NCI-H774 (cell line): ENCODE measurements around the gene GLYR1.

Experiments used
- DNase-seq: peaks from one replicate; lab custom pipeline; 2025; lab: John Stamatoyannopoulos, UW

Gene GLYR1

DNA sequence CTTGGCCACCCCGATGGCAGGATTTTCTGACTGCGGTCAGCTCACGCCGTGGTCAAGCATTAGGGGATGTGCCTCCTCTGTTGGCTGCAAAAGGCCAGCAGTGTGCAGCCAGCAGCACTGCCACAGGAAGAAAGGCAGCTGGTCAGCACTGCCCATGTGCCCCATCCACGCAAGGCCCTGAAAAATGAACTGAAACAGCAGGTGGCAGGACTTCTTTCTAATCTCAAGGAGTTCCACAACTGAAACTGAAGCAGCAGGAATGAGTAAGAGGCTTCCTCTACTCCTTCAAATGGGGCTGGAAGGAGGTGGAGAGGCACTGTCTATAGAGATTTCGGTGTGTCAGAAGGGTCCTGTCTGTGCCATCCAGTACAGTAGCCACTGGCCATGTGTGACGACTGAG, 83.3 kb downstream of the GLYR1 start:
- no peak for DNase-seq

GRCh38 chr16:4762205-4762604, 84.9 kb downstream of the GLYR1 start:
- DNase-seq = no peak

GRCh38 chr16:4760221-4760910, 86.7 kb downstream of the GLYR1 start:
- no peak for DNase-seq

- no peak for DNase-seq
Measured at GRCh38 chr16:4755687-4756086, 91.4 kb downstream of the GLYR1 start.

DNA sequence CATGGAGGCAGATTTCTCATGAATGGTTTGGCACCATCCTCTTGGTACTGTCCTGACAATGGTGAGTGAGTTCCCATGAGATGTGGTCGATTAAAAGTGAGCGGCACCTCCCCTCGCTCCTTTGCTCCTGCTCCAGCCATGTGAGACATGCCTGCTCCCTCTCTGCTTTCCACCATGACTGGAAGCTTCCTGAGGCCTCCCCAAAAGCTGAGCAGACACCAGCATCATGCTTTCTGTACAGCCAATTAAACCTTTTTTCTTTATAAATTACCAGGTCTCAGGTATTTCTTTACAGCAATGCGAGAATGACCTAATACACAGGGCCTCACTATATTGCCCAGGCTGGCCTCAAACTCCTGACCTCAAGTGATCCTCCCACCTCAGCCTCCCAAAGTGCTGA, 92.2 kb downstream of the GLYR1 start:
- no peak for DNase-seq

DNA sequence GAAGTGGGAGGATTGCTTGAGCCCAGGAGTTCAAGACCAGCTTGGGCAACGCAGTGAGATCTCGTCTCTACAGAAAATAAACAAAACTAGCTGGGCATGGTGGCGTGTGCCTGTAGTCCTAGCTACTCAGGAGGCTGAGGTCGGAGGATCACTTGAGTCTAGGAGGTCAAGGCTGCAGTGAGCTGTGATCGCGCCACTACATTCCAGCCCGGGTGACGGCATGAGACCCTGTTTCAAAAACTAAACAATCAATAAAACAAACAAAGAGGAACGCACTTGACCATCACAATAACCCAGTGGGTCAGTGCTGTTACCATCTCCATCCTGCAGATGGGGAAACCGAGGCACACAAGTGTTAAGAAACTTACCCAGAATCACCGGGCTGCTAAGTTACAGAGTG, 93.9 kb downstream of the GLYR1 start:
- no peak for DNase-seq
